ENCODE measurements around the gene TUBA4A. TPM values are rescaled to one million over a fixed set of nuclear protein-coding genes. Genes with fewer than 3 reads are reported as not detected.

The TUBA4A gene
- total and polyA plus RNA-seq, 8 donors, result 24.1 to 84.0 (median 39.7) TPM

- ATAC-seq (no peak), DNase-seq (no peak)
- no peaks in the 10 kb centered on the region for H3K9me3 ChIP-seq
- H3K4me3 ChIP-seq, result no peak overlapping the region
- H3K27ac ChIP-seq, result no peak overlapping the region
- no peak for TF ChIP-seq CTCF (IDR thresholded peaks at IDR 0.05)
- no peaks in the 10 kb centered on the region for H3K27me3 ChIP-seq
- peaks cover 0 to 48% of the 10 kb centered on the region in 2 donors for H3K36me3 ChIP-seq
- H3K4me1 ChIP-seq, result peaks cover 15 to 39% of the 10 kb centered on the region in 2 donors
- intact Hi-C loops (cut with DNase I), result no loop called here
Observed at GRCh38 chr2:219280651-219281050, 26.9 kb upstream of the TUBA4A start.

DNA sequence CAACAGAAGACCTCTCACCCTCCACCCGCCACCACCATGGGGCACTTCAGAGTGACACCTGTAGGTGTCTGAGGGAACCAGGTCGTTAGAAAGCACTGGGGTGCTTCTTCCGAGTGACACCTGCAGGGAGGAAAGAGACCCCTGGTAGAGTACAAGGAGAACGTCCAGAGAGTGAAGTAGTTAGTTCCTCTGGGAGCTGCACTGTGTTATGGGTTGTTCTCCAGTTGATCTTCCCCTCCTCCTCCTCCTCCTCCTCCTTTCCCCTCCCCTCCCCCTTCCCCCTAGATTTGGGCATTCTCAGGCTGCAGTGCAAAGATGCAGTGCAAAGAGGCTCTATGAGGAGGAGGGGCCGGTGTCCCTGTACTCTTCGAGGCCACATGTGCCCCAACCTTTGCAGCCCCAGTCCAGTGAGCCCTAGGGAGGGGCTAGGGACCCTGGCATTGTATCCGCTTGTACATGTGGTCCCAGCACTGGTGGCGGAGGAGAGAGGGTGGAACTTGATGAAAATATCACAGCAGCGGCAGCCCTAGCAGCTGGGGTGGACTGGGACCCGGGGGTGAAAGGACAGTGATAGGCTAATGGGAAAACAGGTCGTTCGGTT is 26.3 kb upstream of the TUBA4A start:
- ATAC-seq (no peak), DNase-seq (no peak)
- Histone ChIP-seq H3K4me3 (peak overlapping the region; percentile 78 to 85), H3K9me3 (no peaks in the 10 kb centered on the region), H3K36me3 (peaks cover 0 to 42% of the 10 kb centered on the region in 2 donors), H3K27ac (peak overlapping the region; percentile 99), H3K4me1 (peaks cover 15 to 39% of the 10 kb centered on the region in 2 donors), H3K27me3 (no peaks in the 10 kb centered on the region)
- intact Hi-C loops (cut with DNase I), result no loop called here
- TF ChIP-seq CTCF (IDR thresholded peaks at IDR 0.05), result no peak

GRCh38 chr2:219279151-219279915 is 25.6 kb upstream of the TUBA4A start, which contains the start of gene DNAJB2:
TSS of gene DNAJB2 (plus strand) at chr2:219279366. CDS start at chr2:219279834, 468 bp downstream.
- peak; percentile 97 to 100 (median 99) for DNase-seq

GRCh38 chr2:219278655-219279150 is 25.0 kb upstream of the TUBA4A start:
- intact Hi-C loops (cut with DNase I), result no loop called here
- Histone ChIP-seq H3K36me3 (peaks cover 0 to 29% of the 10 kb centered on the region in 2 donors), H3K4me1 (peaks cover 15 to 39% of the 10 kb centered on the region in 2 donors), H3K27me3 (no peaks in the 10 kb centered on the region), H3K4me3 (peak overlapping the region; percentile 78 to 85), H3K9me3 (no peaks in the 10 kb centered on the region), H3K27ac (peak overlapping the region; percentile 99)
- no peak for TF ChIP-seq CTCF (IDR thresholded peaks at IDR 0.05)
- DNase-seq (no peak), ATAC-seq (peak; percentile 57)

More at GRCh38 chr2:219279151-219279915, 25.6 kb upstream of the TUBA4A start, which contains the start of gene DNAJB2:
- Histone ChIP-seq H3K27ac (peak within 1 kb of the TSS; percentile 99), H3K9me3 (no peaks in the 10 kb centered on the region), H3K4me3 (peak within 1 kb of the TSS; percentile 78 to 85), H3K27me3 (no peaks in the 10 kb centered on the region), H3K36me3 (peaks cover 0 to 35% of the 10 kb centered on the region in 2 donors), H3K4me1 (peaks cover 15 to 39% of the 10 kb centered on the region in 2 donors)
- intact Hi-C loops (cut with DNase I), result no loop called here
- peak in 1 of 2 donors; percentile 11 for TF ChIP-seq CTCF (IDR thresholded peaks at IDR 0.05)
- ATAC-seq, result peak; percentile 92

Measured in left lung (tissue), 10 donors.